GM18499 (cell line): ENCODE results near the gene MEGF6.
"Not testable (repeated sequence)": the region's sequence is repeated elsewhere in the genome, so short reads cannot be mapped to it uniquely, and the experiment has no call there.

Experiments
- ATAC-seq: cut with Tn5 transposase; IDR thresholded peaks from one replicate; pipeline ENCODE4 v1.9.1; 2021; ENCODE audit warnings: moderate number of reproducible peaks; ENCODE audit not compliant: insufficient read depth, unreplicated experiment

The MEGF6 gene

DNA sequence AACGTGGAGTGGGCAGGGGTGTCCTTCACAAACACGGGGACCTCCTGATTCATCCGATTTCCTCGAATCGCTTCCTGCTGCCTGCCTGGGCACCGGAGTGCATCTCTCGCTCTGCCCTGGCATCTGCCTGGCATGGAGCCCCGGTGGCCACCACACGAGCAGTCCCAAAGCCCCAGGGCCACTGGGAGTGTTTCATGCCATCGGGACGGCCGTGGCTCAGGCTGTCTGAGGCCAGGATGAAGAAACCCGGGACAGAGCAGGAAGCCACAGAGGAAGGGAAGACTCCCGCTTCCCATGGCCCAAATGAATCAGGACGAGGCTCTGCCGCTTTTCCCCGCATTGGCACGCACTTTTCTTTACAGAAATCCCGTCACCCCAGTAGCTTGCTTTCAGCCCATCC is 32.4 kb downstream of the MEGF6 start:
- no peak for ATAC-seq

DNA sequence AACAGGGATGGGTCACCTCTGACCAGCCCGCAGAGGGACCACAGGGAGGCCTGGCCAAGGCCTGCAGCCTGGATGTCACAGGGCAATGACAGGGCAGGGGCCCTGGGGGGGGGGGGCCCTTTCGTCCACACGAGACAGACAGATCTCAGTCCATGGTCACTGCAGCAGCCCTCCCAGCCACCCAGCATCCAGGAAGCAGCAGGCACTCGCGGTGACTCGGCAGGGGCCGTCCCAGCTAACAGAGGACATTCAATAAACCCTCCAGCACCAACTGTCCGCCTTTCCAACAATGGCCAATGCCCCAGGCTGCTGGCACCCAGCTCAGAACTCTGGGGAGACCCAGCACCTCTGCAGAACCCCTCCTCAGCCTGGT is 32.9 kb downstream of the MEGF6 start:
- no peak for ATAC-seq

DNA sequence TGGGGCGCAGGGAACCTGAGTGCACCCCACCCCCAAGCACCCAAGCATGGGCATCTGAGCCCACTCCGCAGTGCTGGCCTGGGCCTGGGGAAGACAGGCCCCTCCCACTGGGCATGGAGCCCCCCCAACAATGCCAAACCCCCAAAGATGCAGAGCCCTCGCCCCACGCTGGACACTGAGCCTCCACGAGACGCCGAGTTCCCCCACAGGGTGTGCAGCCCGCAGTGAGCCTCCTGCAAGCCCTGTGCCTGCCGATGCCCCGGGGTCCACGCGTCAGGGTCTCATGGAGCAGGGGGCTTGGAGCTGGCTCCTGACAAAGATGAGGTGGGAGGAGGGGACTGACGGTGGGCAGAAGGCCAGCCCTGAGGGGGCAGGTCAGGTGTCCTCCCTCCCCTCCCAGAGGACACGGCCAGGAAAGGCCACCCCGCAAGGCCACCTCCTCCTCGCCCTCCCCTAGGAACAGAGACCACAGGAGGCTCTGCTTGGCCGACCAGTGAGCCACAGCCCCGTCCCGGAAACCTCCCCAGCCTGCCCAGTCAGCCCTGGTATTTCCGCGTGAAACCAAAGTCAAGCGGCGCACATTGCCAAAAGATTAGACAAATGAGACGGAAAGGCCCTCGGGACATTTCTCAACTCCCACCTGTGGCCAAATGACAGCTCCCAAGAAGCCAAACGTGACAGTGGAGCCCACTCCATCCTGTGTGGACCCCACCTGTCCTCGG is 33.4 kb downstream of the MEGF6 start:
- ATAC-seq: no peak

DNA sequence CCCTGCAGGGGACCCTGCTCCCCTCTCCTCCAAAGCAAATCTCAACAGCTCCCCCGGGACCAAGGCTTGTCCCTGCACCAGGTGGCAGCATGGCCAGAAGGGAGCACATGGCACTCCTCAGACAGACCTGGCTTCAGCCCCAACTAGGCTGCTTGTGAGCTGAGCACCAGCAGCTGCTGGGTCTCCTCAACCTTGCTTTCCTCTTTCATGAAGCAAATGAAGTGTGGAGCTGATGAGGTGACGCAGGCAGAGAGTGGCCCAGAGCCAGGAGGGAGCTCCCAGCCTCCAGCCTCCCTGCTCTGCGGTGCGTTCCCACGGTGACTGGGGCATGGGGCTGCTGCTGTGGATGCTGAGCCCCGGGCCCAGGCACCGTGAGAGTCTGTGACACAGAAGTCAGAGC is 34.0 kb downstream of the MEGF6 start:
- ATAC-seq: no peak

DNA sequence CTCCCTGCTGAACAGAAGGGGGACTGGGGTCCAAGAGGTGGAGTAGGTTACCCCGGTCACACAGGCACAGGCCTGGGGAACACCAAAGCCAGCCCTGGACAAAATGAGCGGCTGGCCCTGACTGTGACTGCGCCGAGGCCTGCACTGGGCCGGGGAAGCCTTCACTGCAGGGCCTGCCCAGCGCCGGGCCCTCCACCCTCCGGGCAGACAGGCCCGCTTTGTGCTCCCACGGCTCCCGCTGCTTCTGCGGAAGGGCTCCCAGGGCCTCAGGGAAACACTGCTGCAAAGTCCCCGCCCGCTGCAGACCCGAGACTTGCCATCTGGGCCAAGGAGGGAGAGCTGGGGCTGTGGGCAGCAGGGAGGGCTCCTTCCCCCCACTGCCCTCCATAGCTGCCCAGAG is 35.3 kb downstream of the MEGF6 start:
- no peak for ATAC-seq

DNA sequence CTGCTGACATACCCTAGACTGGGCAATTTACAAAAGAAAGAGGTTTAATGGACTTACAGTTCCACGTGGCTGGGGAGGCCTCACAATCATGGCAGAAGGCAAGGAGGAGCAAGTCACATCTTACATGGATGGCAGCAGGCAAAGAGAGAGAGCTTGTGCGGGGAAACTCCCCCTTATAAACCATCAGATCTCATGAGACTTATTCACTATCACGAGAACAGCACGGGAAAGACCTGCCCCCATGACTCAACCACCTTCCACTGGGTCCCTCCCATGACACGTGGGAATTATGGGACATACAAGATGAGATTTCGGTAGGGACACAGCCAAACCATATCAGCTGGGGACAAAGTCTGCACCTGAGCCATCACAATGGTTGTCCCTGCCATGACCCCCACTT is 35.8 kb downstream of the MEGF6 start:
- ATAC-seq: not testable (repeated sequence)

DNA sequence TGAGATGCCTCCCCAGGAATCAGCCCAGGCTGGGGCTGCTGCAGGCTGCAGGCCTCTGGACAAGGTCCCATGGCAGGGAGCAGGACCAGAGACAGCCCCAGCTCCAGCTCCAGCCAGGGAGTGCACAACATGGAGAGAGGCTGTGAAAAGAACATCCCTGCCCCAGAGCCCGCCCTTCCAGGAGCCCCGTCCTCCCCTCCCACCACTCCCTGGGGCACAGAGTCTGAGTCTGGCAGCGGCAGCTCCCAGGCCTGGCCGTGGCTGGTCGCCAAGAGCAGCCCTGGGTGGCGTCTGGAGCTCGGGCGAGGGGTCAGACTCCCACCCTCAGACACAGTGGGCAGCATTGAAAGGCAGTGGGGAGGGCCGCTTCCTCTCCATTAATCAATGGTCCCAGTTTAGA is 37.8 kb downstream of the MEGF6 start:
- ATAC-seq: no peak

DNA sequence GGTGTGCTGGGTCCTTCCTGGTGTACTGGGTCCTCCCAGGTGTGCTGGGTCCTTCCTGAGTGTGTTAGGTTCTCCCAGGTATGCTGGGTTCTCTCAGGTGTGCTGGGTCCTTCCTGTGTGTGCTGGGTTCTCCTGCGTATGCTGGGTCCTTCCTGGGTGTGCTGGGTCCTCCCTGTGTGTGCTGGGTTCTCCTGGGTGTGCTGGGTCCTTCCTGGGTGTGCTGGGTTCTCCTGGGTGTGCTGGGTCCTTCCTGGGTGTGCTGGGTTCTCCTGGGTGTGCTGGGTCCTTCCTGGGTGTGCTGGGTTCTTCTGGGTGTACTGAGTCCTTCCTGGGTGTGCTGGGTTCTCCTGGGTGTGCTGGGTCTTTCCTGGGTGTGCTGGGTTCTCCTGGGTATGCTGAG is 38.7 kb downstream of the MEGF6 start:
- ATAC-seq: not testable (repeated sequence)

DNA sequence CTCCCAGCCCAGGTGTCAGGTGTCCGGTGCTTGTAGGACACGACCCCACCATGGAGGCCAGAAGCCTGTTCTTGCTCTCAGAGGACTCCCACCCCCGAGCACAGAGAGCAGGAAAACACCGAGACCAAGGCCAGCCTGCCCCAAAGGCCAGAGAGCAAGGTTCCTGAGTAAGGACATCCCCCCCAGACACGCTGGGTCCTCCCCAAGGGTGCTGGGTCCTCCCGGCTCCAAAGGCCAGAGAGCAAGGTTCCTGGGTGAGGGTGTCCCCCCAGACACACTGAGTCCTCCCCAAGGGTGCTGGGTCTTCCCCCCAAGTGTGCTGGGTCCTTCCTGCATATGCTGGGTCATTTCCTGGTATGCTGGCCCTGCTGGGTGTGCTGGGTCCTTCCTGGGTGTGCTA is 40.0 kb downstream of the MEGF6 start:
- no peak for ATAC-seq

DNA sequence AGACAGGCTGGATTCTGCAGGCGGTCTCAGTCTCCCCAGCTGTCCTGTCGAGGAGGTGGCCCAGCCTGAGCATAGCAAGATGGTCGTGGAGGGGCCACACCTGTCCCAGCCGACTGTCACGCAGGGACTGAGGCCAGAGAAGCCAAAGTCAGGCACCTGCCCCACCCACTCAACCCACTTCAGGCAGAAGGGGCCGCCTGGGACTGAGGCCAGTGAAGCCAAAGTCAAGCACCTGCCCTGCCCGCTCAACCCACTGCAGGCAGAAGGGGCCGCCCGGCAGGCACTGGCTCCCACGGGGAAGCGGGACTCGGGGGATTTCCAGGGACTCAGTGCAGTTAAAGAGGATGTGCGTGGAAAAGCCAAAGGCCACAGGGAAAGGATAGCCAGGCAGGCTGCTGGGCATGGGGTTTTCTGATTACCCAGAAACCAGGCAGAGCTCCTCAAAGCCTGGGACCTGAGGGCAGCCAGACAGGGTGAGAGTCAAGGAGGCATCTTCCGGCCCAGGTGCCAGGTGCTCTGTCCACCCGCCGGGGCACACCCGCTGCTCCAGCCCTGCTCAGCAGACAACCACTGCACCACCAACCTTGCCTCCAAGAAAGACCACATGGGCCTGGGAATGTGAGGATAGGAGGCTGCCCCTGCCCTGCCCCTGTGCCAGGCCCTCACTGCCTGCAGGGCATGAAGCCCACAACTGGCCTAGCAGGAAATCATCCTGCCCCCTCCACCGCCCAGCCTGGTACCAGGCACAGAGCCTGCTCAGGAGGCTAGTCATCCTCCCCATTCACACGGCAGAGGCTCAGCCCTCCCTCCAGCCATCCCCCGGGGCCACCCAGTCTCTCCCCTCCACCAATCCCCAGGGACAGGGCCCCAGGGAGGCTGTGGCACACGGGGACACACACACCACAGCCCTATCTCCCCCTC is 41.0 kb downstream of the MEGF6 start:
- ATAC-seq: no peak

DNA sequence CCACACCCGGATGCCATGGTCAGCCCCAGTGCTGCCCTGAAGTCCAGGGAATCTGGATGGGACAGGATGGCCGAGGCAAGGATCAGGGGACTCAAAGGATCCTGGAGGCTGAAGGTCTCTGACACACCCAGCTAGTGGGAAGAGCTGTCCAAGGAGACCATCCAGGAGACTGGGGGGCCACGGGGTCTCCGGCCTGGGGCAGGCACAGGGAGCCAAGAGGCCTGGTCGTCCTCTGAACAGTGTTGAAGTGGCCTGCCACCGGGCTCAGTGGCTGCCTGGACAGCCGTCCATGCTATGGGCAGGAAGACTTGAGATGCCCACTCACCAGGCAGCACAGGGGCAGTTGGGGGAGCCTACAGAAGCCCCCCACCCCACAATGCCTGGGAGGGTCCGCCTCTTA is 41.9 kb downstream of the MEGF6 start:
- no peak for ATAC-seq

DNA sequence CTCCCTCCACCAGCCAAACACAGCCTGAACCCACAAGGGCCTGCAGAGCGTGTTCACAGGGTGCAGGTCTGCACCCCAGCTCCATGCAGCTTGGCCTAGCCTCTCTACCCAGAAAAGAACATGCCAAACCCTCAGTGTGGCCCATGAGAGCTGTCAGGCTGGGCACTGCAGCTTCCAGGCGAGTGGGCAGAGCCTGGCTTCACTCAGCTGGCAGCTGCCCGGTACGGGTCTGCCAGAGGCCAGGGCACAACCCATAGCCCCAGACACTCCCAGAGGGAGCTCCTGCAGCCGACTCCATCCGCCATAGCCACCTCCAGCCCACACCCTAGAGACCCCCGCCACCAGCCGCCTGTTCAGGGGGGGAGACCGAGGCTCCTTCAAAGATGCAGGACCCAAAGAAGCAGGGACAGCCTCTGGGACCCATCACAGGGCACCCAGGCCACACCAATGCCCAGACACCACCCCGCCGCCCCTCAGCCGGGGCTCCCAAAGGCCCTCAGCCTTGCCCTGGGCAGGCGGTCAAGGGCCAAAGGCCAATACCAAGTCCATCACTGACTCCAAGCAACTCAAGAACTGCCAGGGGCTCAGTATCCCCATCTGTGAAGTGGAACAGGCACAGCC is 42.4 kb downstream of the MEGF6 start:
- ATAC-seq: no peak

DNA sequence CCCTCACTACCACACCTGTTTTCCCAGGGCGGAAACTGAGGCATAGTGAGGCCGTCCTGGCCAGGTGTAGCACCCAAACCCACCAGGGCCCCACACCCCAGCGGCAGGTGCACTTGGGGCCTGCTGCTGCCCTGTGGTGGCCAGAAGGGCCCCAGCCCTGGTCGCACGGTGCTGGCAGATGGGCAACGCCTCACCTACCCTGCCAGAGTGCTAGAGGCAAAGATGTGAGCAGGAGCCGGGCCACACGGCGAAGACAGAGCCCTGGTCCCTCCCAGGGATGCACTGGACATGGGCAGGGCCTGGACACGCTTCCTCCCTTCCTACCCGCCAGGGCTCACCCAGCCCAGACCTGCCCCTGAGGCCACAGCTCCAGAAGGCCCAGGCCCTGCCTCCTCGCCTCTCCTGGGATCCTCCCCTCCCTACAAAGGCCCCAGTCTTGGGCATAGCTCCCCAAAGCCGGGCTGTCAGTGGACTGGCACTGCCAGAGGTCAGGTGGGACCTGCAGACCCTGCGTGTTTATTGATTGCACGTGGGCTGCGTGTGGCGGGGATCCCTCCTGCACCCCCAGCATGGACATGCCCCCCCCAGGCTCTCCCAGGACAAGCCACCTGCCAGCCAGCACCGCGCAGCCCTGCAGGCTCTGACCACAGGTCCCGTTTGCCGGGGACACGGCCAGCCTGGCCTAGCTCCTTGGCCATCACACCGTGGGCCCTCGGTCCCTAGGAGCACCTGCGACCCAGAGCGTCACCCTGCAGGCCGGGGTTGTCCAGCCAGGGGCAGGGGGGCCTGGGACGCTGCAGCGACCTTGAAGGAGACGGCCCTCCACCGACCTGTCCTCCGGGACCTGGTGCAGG is 44.1 kb downstream of the MEGF6 start:
- no peak for ATAC-seq

DNA sequence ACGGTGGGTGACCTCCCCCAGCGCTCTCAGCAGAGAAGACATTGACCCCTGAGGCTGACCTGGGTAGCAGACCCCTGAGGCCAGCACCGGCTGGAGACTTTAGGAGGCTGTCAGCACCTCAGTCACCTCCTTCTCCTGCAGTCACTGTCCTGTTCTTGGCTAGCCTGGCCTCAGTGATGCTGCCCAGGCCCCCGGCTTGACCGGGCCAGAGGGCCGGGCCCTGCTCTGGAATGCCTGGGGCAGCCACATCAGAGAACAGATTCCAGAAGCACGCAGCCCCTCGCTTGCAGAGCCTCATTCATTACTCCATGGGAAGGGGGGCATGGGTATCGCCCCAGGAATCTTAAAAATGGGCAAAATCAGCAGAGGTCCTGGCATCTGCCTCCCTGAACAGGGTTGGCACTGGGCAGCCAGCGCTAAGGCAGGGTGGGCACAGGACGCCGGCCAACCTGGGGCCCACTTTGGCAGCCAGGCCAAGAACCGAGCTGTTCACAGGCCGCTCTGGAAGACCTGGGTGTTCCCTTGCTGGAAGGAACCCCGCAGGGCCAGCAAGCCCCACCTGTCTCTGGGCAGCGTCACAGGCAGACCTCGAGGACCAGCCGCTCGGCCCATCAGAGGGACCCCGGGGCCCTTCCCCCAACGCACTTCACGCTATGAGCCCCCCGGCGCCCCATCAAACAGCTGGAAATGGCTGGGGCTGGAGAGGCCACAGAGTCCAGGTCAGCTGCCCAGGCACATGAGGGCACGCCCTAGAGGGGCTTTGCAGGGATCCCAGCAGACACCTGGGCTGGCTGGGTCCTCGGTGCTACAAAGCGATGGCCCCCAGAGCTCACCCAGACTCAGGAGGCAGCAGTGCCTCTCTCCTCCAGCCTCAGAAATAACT is 45.1 kb downstream of the MEGF6 start:
- ATAC-seq: no peak

DNA sequence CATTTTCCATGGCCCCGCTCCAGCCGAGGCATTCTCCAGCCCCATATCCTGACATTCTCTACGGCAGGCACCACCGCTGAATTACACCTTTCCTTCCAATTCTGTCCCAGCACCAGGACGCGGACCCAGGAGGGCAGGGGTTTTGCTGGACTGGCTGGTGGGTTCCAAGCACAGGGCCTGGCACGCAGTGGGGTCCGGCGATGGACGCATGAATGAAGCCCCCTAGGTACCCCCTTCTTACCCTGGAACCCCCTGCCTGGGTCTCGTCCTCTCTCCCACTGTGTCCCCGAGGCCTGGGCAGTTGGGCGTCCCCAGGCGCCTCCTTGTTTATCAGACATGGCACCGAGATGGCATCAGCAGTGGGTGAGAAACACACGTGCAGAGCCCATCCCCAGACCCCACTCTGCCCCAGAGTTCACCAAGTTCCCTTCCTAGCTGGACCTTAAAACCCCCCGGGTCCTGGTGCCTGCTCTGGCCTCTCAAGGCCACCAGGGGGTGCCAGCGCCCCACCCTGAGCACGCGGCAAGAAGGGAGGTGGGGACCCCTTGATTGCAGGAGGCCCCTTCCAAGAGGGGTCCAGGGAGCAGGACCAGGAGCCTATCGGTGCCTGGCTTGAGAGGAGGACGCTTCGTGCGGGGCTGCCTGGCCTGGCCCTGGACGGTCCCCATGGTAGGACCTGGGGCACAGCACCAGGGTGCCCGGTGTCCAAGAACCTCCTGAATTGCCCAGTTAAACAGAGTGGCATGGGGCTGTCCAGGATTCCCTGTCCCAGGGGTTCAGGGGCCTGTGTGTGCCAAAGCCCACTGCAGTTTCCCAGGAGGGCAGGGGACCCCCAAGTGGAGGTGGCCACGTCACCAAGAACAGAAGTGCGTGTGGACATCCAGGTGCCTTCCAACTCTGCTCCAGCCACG is 46.1 kb downstream of the MEGF6 start:
- ATAC-seq: no peak

DNA sequence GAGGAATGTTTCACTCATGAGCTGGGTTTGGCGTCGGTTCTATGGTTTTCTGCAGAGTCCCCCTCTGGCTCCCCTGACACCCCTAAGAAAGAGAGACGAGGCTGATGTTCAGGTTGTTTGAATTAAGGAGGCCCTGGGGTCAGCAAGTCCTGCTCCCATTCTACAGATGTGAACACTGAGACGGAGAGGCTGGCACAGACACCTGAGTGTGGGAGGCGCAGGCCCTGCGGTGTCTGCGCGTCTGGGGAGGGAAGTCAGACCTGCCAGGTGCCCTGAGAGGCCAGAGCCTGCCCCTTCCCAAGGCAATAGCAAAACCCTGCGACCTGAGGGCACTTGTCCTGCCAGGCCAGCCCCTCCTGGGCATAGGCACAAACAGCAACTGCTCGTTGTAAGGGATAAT is 47.7 kb downstream of the MEGF6 start:
- ATAC-seq: no peak

DNA sequence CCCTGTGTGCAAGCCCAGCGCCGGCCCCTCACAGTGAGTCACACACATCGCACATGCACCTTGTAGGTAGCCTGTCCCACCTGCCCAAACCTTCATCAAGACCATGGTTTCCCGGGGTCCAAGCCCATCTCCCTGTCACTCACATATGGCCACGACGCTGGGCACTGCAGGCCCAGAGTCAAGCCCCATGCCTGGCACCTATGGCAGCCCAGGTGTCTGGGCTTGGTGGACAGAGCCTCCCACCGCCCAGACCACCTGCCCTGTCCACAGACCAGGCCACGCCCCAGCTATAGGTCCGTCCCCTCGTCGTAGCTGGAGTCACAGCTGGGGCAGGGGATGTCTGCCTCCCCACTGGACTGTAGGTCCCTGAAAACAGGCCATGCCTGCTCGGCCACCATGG is 48.2 kb downstream of the MEGF6 start:
- no peak for ATAC-seq

DNA sequence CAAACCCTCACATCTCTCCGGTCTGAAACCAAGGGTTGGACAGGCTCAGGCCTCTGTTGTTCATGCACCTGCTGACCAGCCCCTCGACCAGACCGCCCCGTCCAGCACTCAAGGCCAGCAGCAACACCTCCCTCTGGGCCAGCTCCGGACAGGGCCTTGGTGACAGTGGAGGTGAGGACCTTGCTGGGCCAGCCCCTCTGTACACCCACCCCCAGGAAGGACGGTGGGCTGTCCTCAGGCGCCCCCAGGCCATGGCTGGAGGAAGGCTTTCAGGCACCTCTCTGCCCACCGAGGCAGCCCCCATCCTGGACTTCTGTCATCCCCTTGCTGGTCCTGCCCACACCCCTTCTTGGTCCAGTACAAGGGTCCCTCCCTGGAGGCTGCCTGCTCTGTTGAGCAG is 48.6 kb downstream of the MEGF6 start:
- no peak for ATAC-seq
